Measurements from ENCODE around the gene UBE2J2.

DNA sequence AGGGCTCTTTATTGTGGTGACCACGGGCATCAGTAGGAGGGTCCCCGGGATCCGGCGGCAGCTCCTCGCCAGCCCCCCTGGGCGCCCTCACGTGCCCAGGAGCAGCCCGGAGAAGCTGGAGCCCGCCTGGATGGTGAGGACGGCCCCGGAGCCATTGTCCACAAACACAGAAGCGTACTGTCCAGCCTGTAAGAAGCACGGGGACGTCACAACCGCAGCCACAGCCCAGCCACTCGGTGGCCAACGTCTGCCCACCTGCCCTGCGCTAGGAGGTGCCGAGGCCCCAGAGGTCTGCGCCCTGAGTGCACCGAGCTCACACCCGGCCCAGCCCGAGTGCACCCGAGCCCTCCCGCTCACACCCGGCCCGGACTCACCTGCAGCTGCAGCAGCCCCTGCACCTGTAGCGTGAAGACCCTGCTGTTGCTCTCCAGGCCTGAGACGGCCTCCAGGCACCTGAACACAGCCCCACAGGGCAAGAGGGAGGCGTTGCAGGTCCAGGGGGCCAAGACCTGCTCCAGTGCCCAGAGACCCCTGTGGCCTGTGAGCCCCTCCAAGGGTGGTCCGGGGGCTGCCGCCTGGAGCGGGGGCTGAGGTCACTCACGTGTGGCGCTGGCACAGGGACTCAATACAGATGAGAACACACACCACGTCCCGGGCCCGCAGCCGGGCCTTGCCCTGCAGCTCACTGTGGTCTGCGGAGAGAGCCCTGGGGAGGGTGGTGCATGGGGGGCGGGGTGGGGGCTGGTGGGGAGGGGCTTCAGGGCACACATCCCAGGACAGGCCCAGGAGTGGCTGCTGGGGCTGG lies 31.0 kb downstream of the UBE2J2 start:
- TF ChIP-seq TAF1 (IDR thresholded peaks at IDR 0.05; ENCODE audit: borderline replicate concordance, low read depth, low read length) (no peak), EZH2phosphoT487 (IDR thresholded peaks at IDR 0.05; ENCODE audit: borderline replicate concordance, low read depth) (no peak), CTCF (IDR thresholded peaks at IDR 0.05) (no peak), GABPA (IDR thresholded peaks at IDR 0.05; ENCODE audit: low read depth) (no peak), FOXM1 (IDR thresholded peaks at IDR 0.05; ENCODE audit: low read depth) (no peak)

Measured in SK-N-SH (cell line).